Measurements from ENCODE around the gene CALN1. TPM values are rescaled to one million over a fixed set of nuclear protein-coding genes. Genes with fewer than 3 reads are reported as not detected.

Gene CALN1
- total RNA-seq, 1 donor from 2014 or later: not detected

GRCh38 chr7:72445075-72445474, 32.9 kb upstream of the CALN1 start:
- no peak overlapping the region for H3K4me2 ChIP-seq (ENCODE audit: low read length)
- Mint-ChIP-seq H3K27ac (ENCODE audit: unreplicated experiment) (no peak overlapping the region), H3K36me3 (ENCODE audit: low read depth, unreplicated experiment) (no peaks in the 10 kb centered on the region), H3K4me3 (ENCODE audit: unreplicated experiment) (no peak overlapping the region), H3K4me1 (ENCODE audit: low read depth, unreplicated experiment) (peaks cover 9% of the 10 kb centered on the region), H3K27me3 (ENCODE audit: low read depth, unreplicated experiment) (peaks cover 29% of the 10 kb centered on the region), H3K9me3 (ENCODE audit: unreplicated experiment) (peaks cover 5% of the 10 kb centered on the region)
- H3K79me2 ChIP-seq (ENCODE audit: insufficient read depth, low read length): no peaks in the 10 kb centered on the region
- H3K27ac ChIP-seq (ENCODE audit: low read depth, low read length): no peak overlapping the region
- no peaks in the 10 kb centered on the region for H3K27me3 ChIP-seq (ENCODE audit: insufficient read depth, low read length)
- H3K36me3 ChIP-seq (ENCODE audit: insufficient read depth, low read length): no peaks in the 10 kb centered on the region
- no peak for DNase-seq (ENCODE audit: low read depth)
- no peaks in the 10 kb centered on the region for H3K4me1 ChIP-seq (ENCODE audit: insufficient read depth, low read length)
- H4K20me1 ChIP-seq (ENCODE audit: insufficient read depth, low read length): no peaks in the 10 kb centered on the region
- no peak overlapping the region for H3K4me3 ChIP-seq (ENCODE audit: insufficient read depth, low read depth, low read length)
- no peak for TF ChIP-seq EZH2 (IDR thresholded peaks at IDR 0.05; ENCODE audit: insufficient read depth, low read length)
- TF ChIP-seq CTCF (IDR thresholded peaks at IDR 0.05; ENCODE audit: insufficient read depth, low read depth, low read length): no peak
- H3K9ac ChIP-seq (ENCODE audit: low read length): no peak overlapping the region
- H3K9me3 ChIP-seq (ENCODE audit: insufficient read depth, low read depth, low read length): no peaks in the 10 kb centered on the region
- no peak overlapping the region for H2AFZ ChIP-seq (ENCODE audit: low read depth, low read length)
- no peak for FAIRE-seq

GRCh38 chr7:72444026-72444776, 32.1 kb upstream of the CALN1 start:
- H3K4me3 ChIP-seq (ENCODE audit: insufficient read depth, low read depth, low read length): no peak overlapping the region
- H3K9ac ChIP-seq (ENCODE audit: low read length): no peak overlapping the region
- H3K27me3 Mint-ChIP-seq (ENCODE audit: low read depth, unreplicated experiment): peaks cover 27% of the 10 kb centered on the region
- no peaks in the 10 kb centered on the region for H3K9me3 ChIP-seq (ENCODE audit: insufficient read depth, low read depth, low read length)
- DNase-seq (ENCODE audit: low read depth) (no peak), FAIRE-seq (no peak)
- no peaks in the 10 kb centered on the region for H3K79me2 ChIP-seq (ENCODE audit: insufficient read depth, low read length)
- H3K36me3 ChIP-seq (ENCODE audit: insufficient read depth, low read length): no peaks in the 10 kb centered on the region
- no peaks in the 10 kb centered on the region for H4K20me1 ChIP-seq (ENCODE audit: insufficient read depth, low read length)
- no peak overlapping the region for H3K27ac ChIP-seq (ENCODE audit: low read depth, low read length)
- peaks cover 9% of the 10 kb centered on the region for H3K4me1 Mint-ChIP-seq (ENCODE audit: low read depth, unreplicated experiment)
- H3K27ac Mint-ChIP-seq (ENCODE audit: unreplicated experiment): no peak overlapping the region
- no peaks in the 10 kb centered on the region for H3K36me3 Mint-ChIP-seq (ENCODE audit: low read depth, unreplicated experiment)
- no peak for TF ChIP-seq CTCF (IDR thresholded peaks at IDR 0.05; ENCODE audit: insufficient read depth, low read depth, low read length)
- TF ChIP-seq EZH2 (IDR thresholded peaks at IDR 0.05; ENCODE audit: insufficient read depth, low read length): no peak
- no peaks in the 10 kb centered on the region for H3K27me3 ChIP-seq (ENCODE audit: insufficient read depth, low read length)
- H2AFZ ChIP-seq (ENCODE audit: low read depth, low read length): no peak overlapping the region
- no peak overlapping the region for H3K4me2 ChIP-seq (ENCODE audit: low read length)
- no peaks in the 10 kb centered on the region for H3K4me1 ChIP-seq (ENCODE audit: insufficient read depth, low read length)
- no peak overlapping the region for H3K4me3 Mint-ChIP-seq (ENCODE audit: unreplicated experiment)
- peaks cover 5% of the 10 kb centered on the region for H3K9me3 Mint-ChIP-seq (ENCODE audit: unreplicated experiment)

GRCh38 chr7:72441791-72442190, 29.7 kb upstream of the CALN1 start:
- Histone ChIP-seq H3K4me3 (ENCODE audit: insufficient read depth, low read depth, low read length) (no peak overlapping the region), H3K9ac (ENCODE audit: low read length) (no peak overlapping the region), H3K36me3 (ENCODE audit: insufficient read depth, low read length) (no peaks in the 10 kb centered on the region), H3K9me3 (ENCODE audit: insufficient read depth, low read depth, low read length) (no peaks in the 10 kb centered on the region), H3K4me1 (ENCODE audit: insufficient read depth, low read length) (no peaks in the 10 kb centered on the region), H2AFZ (ENCODE audit: low read depth, low read length) (no peak overlapping the region), H3K27ac (ENCODE audit: low read depth, low read length) (no peak overlapping the region), H4K20me1 (ENCODE audit: insufficient read depth, low read length) (no peaks in the 10 kb centered on the region), H3K79me2 (ENCODE audit: insufficient read depth, low read length) (no peaks in the 10 kb centered on the region), H3K4me2 (ENCODE audit: low read length) (no peak overlapping the region), H3K27me3 (ENCODE audit: insufficient read depth, low read length) (no peaks in the 10 kb centered on the region)
- no peak overlapping the region for H3K27ac Mint-ChIP-seq (ENCODE audit: unreplicated experiment)
- TF ChIP-seq EZH2 (IDR thresholded peaks at IDR 0.05; ENCODE audit: insufficient read depth, low read length) (no peak), CTCF (IDR thresholded peaks at IDR 0.05; ENCODE audit: insufficient read depth, low read depth, low read length) (no peak)
- DNase-seq (ENCODE audit: low read depth) (no peak), FAIRE-seq (no peak)
- H3K9me3 Mint-ChIP-seq (ENCODE audit: unreplicated experiment): peaks cover 6% of the 10 kb centered on the region
- H3K4me1 Mint-ChIP-seq (ENCODE audit: low read depth, unreplicated experiment): peaks cover 9% of the 10 kb centered on the region
- H3K36me3 Mint-ChIP-seq (ENCODE audit: low read depth, unreplicated experiment): no peaks in the 10 kb centered on the region
- no peak overlapping the region for H3K4me3 Mint-ChIP-seq (ENCODE audit: unreplicated experiment)
- peaks cover 16% of the 10 kb centered on the region for H3K27me3 Mint-ChIP-seq (ENCODE audit: low read depth, unreplicated experiment)

Data from astrocyte (in vitro differentiated cells and primary cell).